HepG2 (cell line): ENCODE data around the gene NEK8. TPM values are rescaled to one million over a fixed set of nuclear protein-coding genes. Genes with fewer than 3 reads are reported as not detected.

Source experiments
- ATAC-seq: fragments of 200-7000 bp; cut with Tn5 transposase; 3 replicates; pipeline ENCODE4 v1.9.1; 2020; ENCODE audit warnings: mild to moderate bottlenecking, moderate library complexity
- BruUV-seq: library from RNA; stranded (reverse); fragments of 400-500 nt; replicated peaks from 2 replicates; lab custom pipeline; 2021; lab: Mats Ljungman, UMichigan
- CTCF ChIA-PET: fragments of 300-600 bp; formaldehyde crosslinking; extraction: SDS; loops from one replicate; lab custom pipeline; 2021; ENCODE audit warnings: low total read pairs, inconsistent platforms, low intra/inter-chr PET ratio; lab: Yijun Ruan, JAX
- POLR2A ChIA-PET: fragments of 350-600 bp; sonication (Branson Sonifier 250); formaldehyde crosslinking; loops from one replicate; lab custom pipeline; 2020; ENCODE audit warnings: antibody characterized with exemption, inconsistent platforms; lab: Yijun Ruan, JAX
- DNase-seq: peaks from one replicate; pipeline ENCODE4 v3.0.0-alpha.2; 2015; ENCODE audit warnings: low spot score
- FAIRE-seq: peaks from 3 replicates; lab custom pipeline; 2011; peaks lifted over from hg19 to GRCh38; lab: Jason Lieb, UNC
- H2AFZ ChIP-seq: one replicate; pipeline ENCODE4 v1.6.1; 2011; ENCODE audit warnings: low read length, inconsistent platforms
- H3K27ac ChIP-seq: fragments of 300-600 bp; 3 replicates; pipeline ENCODE4 v1.8.0; 2011; ENCODE audit warnings: mixed run types, mild to moderate bottlenecking, mixed read lengths, low read length, inconsistent platforms; ENCODE audit not compliant: insufficient read depth; ENCODE audit errors: extremely low read length
- H3K27me3 ChIP-seq, 2 experiments: fragments of 200-600 bp in 1 of 2; 2 replicates in 1 of 2; 3 replicates in 1 of 2; pipeline versions ENCODE4 v1.6.0 to v1.8.0; 2011; ENCODE audit warnings: low read length in 2 of 2, mild to moderate bottlenecking in 2 of 2, moderate library complexity in 2 of 2, inconsistent platforms in 1 of 2; ENCODE audit not compliant: insufficient read depth in 2 of 2, control insufficient read depth in 1 of 2
- H3K36me3 ChIP-seq, 2 experiments: fragments of 200-600 bp in 1 of 2; replicated peaks in 1 of 2; 2 replicates in 1 of 2; 3 replicates in 1 of 2; pipeline versions ENCODE4 v1.5.1 to v1.8.0; 2011; ENCODE audit warnings: low read length in 2 of 2, inconsistent platforms in 1 of 2; ENCODE audit not compliant: insufficient read depth in 2 of 2, control insufficient read depth in 1 of 2
- H3K4me1 ChIP-seq: 2 replicates; pipeline ENCODE4 v1.5.1; 2012; ENCODE audit warnings: low read length, inconsistent platforms; ENCODE audit not compliant: insufficient read depth
- H3K4me2 ChIP-seq: 2 replicates; pipeline ENCODE4 v1.6.0; 2011; ENCODE audit warnings: low read depth, low read length, inconsistent platforms
- H3K4me3 ChIP-seq, 3 experiments: fragments of 200-600 bp in 1 of 3; sonication (generic), shearing (Covaris generic) in 1 of 3; replicated peaks in 1 of 3; 2 replicates each; pipeline ENCODE4 v1.5.1; 2011 to 2016; ENCODE audit warnings: low read length in 3 of 3, inconsistent platforms in 2 of 3, low read depth in 2 of 3, mild to moderate bottlenecking in 2 of 3, control low read depth in 1 of 3, mixed read lengths in 1 of 3; ENCODE audit not compliant: insufficient read depth in 1 of 3
- H3K79me2 ChIP-seq: one replicate; pipeline ENCODE4 v1.6.1; 2011; ENCODE audit warnings: low read length, inconsistent platforms; ENCODE audit not compliant: insufficient read depth
- H3K9ac ChIP-seq: 2 replicates; pipeline ENCODE4 v1.6.0; 2011; ENCODE audit warnings: mild to moderate bottlenecking, low read depth, low read length, inconsistent platforms; ENCODE audit not compliant: insufficient read depth
- H3K9me3 ChIP-seq: 2 replicates; pipeline ENCODE4 v1.5.1; 2012; ENCODE audit warnings: mild to moderate bottlenecking, low read length
- H4K20me1 ChIP-seq: 2 replicates; pipeline ENCODE4 v1.6.0; 2011; ENCODE audit warnings: inconsistent platforms, mild to moderate bottlenecking, low read length, moderate library complexity; ENCODE audit not compliant: insufficient read depth
- ATF5 ChIP-seq: sonication (generic); formaldehyde crosslinking; IDR thresholded peaks from 2 replicates; pipeline ENCODE4 v1.4.0; 2020; ENCODE audit warnings: mild to moderate bottlenecking, low read depth, missing genetic modification reagents
- FIP1L1 ChIP-seq: fragments of 200-400 bp; formaldehyde crosslinking; IDR thresholded peaks from 2 replicates; pipeline ENCODE4 v1.6.1; 2018; ENCODE audit warnings: low read depth, mild to moderate bottlenecking, low read length, moderate library complexity, borderline replicate concordance; ENCODE audit not compliant: insufficient read depth
- HNF4A ChIP-seq: sonication (generic); formaldehyde crosslinking; IDR thresholded peaks from 2 replicates; pipeline ENCODE4 v1.4.0; 2020; ENCODE audit warnings: missing genetic modification reagents
- HNRNPK ChIP-seq: fragments of 200-400 bp; formaldehyde crosslinking; IDR thresholded peaks from 2 replicates; pipeline ENCODE4 v1.6.1; 2018; ENCODE audit warnings: low read length, low read depth, moderate library complexity, mild to moderate bottlenecking; ENCODE audit not compliant: poor library complexity, severe bottlenecking
- HOXA9 ChIP-seq: sonication (generic); formaldehyde crosslinking; IDR thresholded peaks from 2 replicates; pipeline ENCODE4 v1.8.1; 2022; ENCODE audit warnings: missing genetic modification reagents, mild to moderate bottlenecking, moderate library complexity, borderline replicate concordance
- IKZF5 ChIP-seq: IDR thresholded peaks from 2 replicates; pipeline ENCODE4 v1.6.1; 2018; ENCODE audit warnings: missing genetic modification reagents, mild to moderate bottlenecking, missing compliant biosample characterization
- KLF9 ChIP-seq: IDR thresholded peaks from 2 replicates; pipeline ENCODE4 v1.6.1; 2016; ENCODE audit warnings: low read depth
- PLRG1 ChIP-seq: fragments of 450-650 bp; conservative IDR thresholded peaks from 2 replicates; pipeline ENCODE4 v1.6.1; 2016
- PRDM15 ChIP-seq: sonication (generic); formaldehyde crosslinking; IDR thresholded peaks from 2 replicates; pipeline ENCODE4 v1.4.0; 2020; ENCODE audit warnings: missing genetic modification reagents
- SALL2 ChIP-seq: sonication (generic); formaldehyde crosslinking; IDR thresholded peaks from 2 replicates; pipeline ENCODE4 v1.8.1; 2023; ENCODE audit warnings: mild to moderate bottlenecking, missing genetic modification reagents, inconsistent platforms
- SSRP1 ChIP-seq: IDR thresholded peaks from 2 replicates; pipeline ENCODE4 v1.6.1; 2016; ENCODE audit warnings: control low read depth
- SUZ12 ChIP-seq: fragments of 150-350 bp; IDR thresholded peaks from 2 replicates; pipeline ENCODE4 v1.6.1; 2014; ENCODE audit warnings: low read depth, low read length
- ZNF343 ChIP-seq: sonication (generic); formaldehyde crosslinking; IDR thresholded peaks from 2 replicates; pipeline ENCODE4 v1.4.0; 2020; ENCODE audit warnings: mild to moderate bottlenecking, missing genetic modification reagents
- ZNF362 ChIP-seq: sonication (generic); formaldehyde crosslinking; IDR thresholded peaks from 2 replicates; pipeline ENCODE4 v1.4.0; 2020; ENCODE audit warnings: missing genetic modification reagents, mild to moderate bottlenecking, borderline replicate concordance
- ZNF652 ChIP-seq: IDR thresholded peaks from 2 replicates; pipeline ENCODE4 v1.6.1; 2016; ENCODE audit warnings: low read depth, borderline replicate concordance
- WGBS: methylation state at CpG from one replicate; pipeline ENCODE4 v1.1.6; 2017; ENCODE audit warnings: low lambda C conversion rate; 5-methylcytosine and 5-hydroxymethylcytosine counted together
- in situ Hi-C: cut with HindIII; loops from 2 replicates; pipeline ENCODE4 v1.10.0; 2017; ENCODE audit warnings: low pct_unique_long_range_greater_than_20kb; ENCODE audit not compliant: extremely low pct_ligation_motif_present
- intact Hi-C: fragments of 100-400 bp; cut with micrococcal nuclease; formaldehyde crosslinking; loops from one replicate; pipeline ENCODE4 v1.10.0; 2022; ENCODE audit not compliant: unreplicated experiment
- polyA plus RNA-seq, 8 experiments: library from polyadenylated mRNA; depleted of rRNA in 3 of 8; stranded (reverse) in 7 of 8; unstranded in 1 of 8; fragments of >200 nt; fragmentation: Illumina TruSeq in 4 of 8; extraction: Trizol in 4 of 8; gene quantifications; 2 replicates each; pipeline versions ENCODE4 v1.2.1 to v1.2.3, GENCODE V29; 2011 to 2016; ENCODE audit warnings: low read depth in 4 of 8, missing spikeins in 1 of 8, mixed read lengths in 1 of 8; ENCODE audit not compliant: insufficient read depth in 1 of 8
- total RNA-seq, 5 experiments: library from RNA; depleted of rRNA; stranded (reverse); fragments of >200 nt; fragmentation: Illumina TruSeq; extraction: Trizol; gene quantifications; 2 replicates each; pipeline ENCODE4 v1.2.3, GENCODE V29; 2016; ENCODE audit warnings: low read depth in 1 of 5

The NEK8 gene
- total and polyA plus RNA-seq, 2 of the 13 experiments (the other 11 are each of a cell fraction or from before 2014, with no cell fraction given) = 5.8 to 13.5 TPM

GRCh38 chr17:28688481-28688880, 40.1 kb upstream of the NEK8 start:
- ATAC-seq = no peak
- H3K9ac ChIP-seq = no peak overlapping the region
- H3K9me3 ChIP-seq = no peaks in the 10 kb centered on the region
- no peaks in the 10 kb centered on the region for H3K27me3 ChIP-seq
- peaks cover 45 to 80% of the 10 kb centered on the region in 2 experiments for H3K36me3 ChIP-seq
- ChIA-PET CTCF (interaction anchor here (1.7 kb wide), 1 partner anchor 61 kb away, joined by 4 read pairs; no protein-coding TSS in a partner anchor), POLR2A (interaction anchor here (0.7 to 2.9 kb wide), 4 partner anchors 10 to 45 kb away, joined by 3 to 13 read pairs (median 6); partner anchors contain the start of gene RPL23A)
- no peak for DNase-seq
- H3K4me1 ChIP-seq = 0 out of 2 replicates have a peak, but pooled peaks cover 7% of the 10 kb centered on the region
- no peaks in the 10 kb centered on the region for H3K79me2 ChIP-seq
- no peak overlapping the region for H3K27ac ChIP-seq
- H2AFZ ChIP-seq = no peak overlapping the region
- FAIRE-seq = no peak
- 90% methylated on average over 4 of the region's 4 CpGs for WGBS
- peak; percentile 66 for TF ChIP-seq HNRNPK
- no peak for TF ChIP-seq ZNF362 (CRISPR knock-in tag)
- no peak for TF ChIP-seq PLRG1
- no peak for TF ChIP-seq FIP1L1
- no peak for TF ChIP-seq IKZF5 (CRISPR knock-in tag)
- TF ChIP-seq SSRP1 (CRISPR knock-in tag) = no peak
- no peak for TF ChIP-seq KLF9
- TF ChIP-seq PRDM15 = no peak
- no peak for TF ChIP-seq ATF5 (CRISPR knock-in tag)
- no peak for TF ChIP-seq SALL2
- 0 out of 2 replicates have a peak, but pooled peaks have one; percentile 16 for TF ChIP-seq HNF4A (CRISPR knock-in tag)
- no peak for TF ChIP-seq ZNF343
- no peak for TF ChIP-seq HOXA9 (CRISPR knock-in tag)
- no peak for TF ChIP-seq SUZ12
- TF ChIP-seq ZNF652 (CRISPR knock-in tag) = peak; percentile 60; the same call in 1 of the 2 replicates
- no peak overlapping the region for H3K4me3 ChIP-seq
- no peak overlapping the region for H3K4me2 ChIP-seq
- in situ Hi-C loops = no loop called here
- intact Hi-C loops = no loop called here
- no TSS peak for BruUV-seq
- H4K20me1 ChIP-seq = no peaks in the 10 kb centered on the region
